ENCODE measurements around the gene EPN2.

EPN2 gene

GRCh38 chr17:19270704-19271611 lies 33.8 kb downstream of the EPN2 start:
- H3K27me3 ChIP-seq (ENCODE audit: control insufficient read depth, insufficient read depth, low read length): no peaks in the 10 kb centered on the region
- no peaks in the 10 kb centered on the region for H3K36me3 ChIP-seq (ENCODE audit: control insufficient read depth, insufficient read depth, low read length)
- H2AFZ ChIP-seq: peak overlapping the region; percentile 19
- peaks cover 47% of the 10 kb centered on the region for H3K79me2 ChIP-seq
- no peaks in the 10 kb centered on the region for H3K9me3 ChIP-seq (ENCODE audit: control insufficient read depth, low read length)
- no peak overlapping the region for H3K27ac ChIP-seq
- H3K9ac ChIP-seq: no peak overlapping the region
- TF ChIP-seq CTCF (IDR thresholded peaks at IDR 0.05): peak; percentile 29
- peaks cover 30% of the 10 kb centered on the region for H3K4me1 ChIP-seq
- no peak overlapping the region for H3K4me3 ChIP-seq (ENCODE audit: low read depth, low read length)
- H3K4me2 ChIP-seq (ENCODE audit: low read length): no peak overlapping the region

GRCh38 chr17:19271780-19272357 lies 34.7 kb downstream of the EPN2 start:
- Histone ChIP-seq H3K9ac (no peak overlapping the region), H3K4me2 (ENCODE audit: low read length) (no peak overlapping the region), H2AFZ (no peak overlapping the region), H3K79me2 (peaks cover 43% of the 10 kb centered on the region), H3K27ac (no peak overlapping the region), H3K36me3 (ENCODE audit: control insufficient read depth, insufficient read depth, low read length) (no peaks in the 10 kb centered on the region), H3K27me3 (ENCODE audit: control insufficient read depth, insufficient read depth, low read length) (no peaks in the 10 kb centered on the region), H3K9me3 (ENCODE audit: control insufficient read depth, low read length) (no peaks in the 10 kb centered on the region), H3K4me3 (ENCODE audit: low read depth, low read length) (no peak overlapping the region), H3K4me1 (peaks cover 30% of the 10 kb centered on the region)
- TF ChIP-seq CTCF (IDR thresholded peaks at IDR 0.05): no peak

GRCh38 chr17:19273731-19274130 lies 36.6 kb downstream of the EPN2 start:
- Histone ChIP-seq H3K27ac (no peak overlapping the region), H3K27me3 (ENCODE audit: control insufficient read depth, insufficient read depth, low read length) (no peaks in the 10 kb centered on the region), H2AFZ (no peak overlapping the region), H3K9me3 (ENCODE audit: control insufficient read depth, low read length) (no peaks in the 10 kb centered on the region), H3K79me2 (peaks cover 40% of the 10 kb centered on the region), H3K4me1 (peaks cover 30% of the 10 kb centered on the region), H3K4me3 (ENCODE audit: low read depth, low read length) (no peak overlapping the region), H3K36me3 (ENCODE audit: control insufficient read depth, insufficient read depth, low read length) (no peaks in the 10 kb centered on the region), H3K9ac (no peak overlapping the region), H3K4me2 (ENCODE audit: low read length) (no peak overlapping the region)
- no peak for TF ChIP-seq CTCF (IDR thresholded peaks at IDR 0.05)

GRCh38 chr17:19274893-19275292 lies 37.7 kb downstream of the EPN2 start:
- peaks cover 37% of the 10 kb centered on the region for H3K79me2 ChIP-seq
- no peaks in the 10 kb centered on the region for H3K36me3 ChIP-seq (ENCODE audit: control insufficient read depth, insufficient read depth, low read length)
- H3K4me3 ChIP-seq (ENCODE audit: low read depth, low read length): no peak overlapping the region
- H3K4me1 ChIP-seq: peaks cover 30% of the 10 kb centered on the region
- H3K9ac ChIP-seq: no peak overlapping the region
- no peaks in the 10 kb centered on the region for H3K27me3 ChIP-seq (ENCODE audit: control insufficient read depth, insufficient read depth, low read length)
- no peaks in the 10 kb centered on the region for H3K9me3 ChIP-seq (ENCODE audit: control insufficient read depth, low read length)
- no peak overlapping the region for H2AFZ ChIP-seq
- no peak for TF ChIP-seq CTCF (IDR thresholded peaks at IDR 0.05)
- H3K4me2 ChIP-seq (ENCODE audit: low read length): no peak overlapping the region
- H3K27ac ChIP-seq: no peak overlapping the region

Measured in parathyroid adenoma (tissue), 2 donors.